Esophagus squamous epithelium (tissue), 5 donors: ENCODE results near the gene GLIS1. TPM values are rescaled to one million over a fixed set of nuclear protein-coding genes. Genes with fewer than 3 reads are reported as not detected.

ENCODE experiments used
- DNase-seq: peaks from one replicate; lab custom pipeline; 2025; lab: John Stamatoyannopoulos, UW
- H3K27ac ChIP-seq, 4 donors: fragments of 200-600 bp; sonication (generic); one replicate each; pipeline ENCODE4 v1.5.1; 2016 to 2019; ENCODE audit warnings: mild to moderate bottlenecking in 1 of 4
- H3K27me3 ChIP-seq, 4 donors: fragments of 200-600 bp; sonication (generic); 1 replicate in 3 of 4; 2 replicates in 1 of 4; pipeline versions ENCODE4 v1.5.1 to v1.6.0; 2017 to 2021; ENCODE audit warnings: antibody characterized with exemption in 1 of 4
- H3K36me3 ChIP-seq, 3 donors: fragments of 200-600 bp; sonication (generic); one replicate each; pipeline ENCODE4 v1.5.1; 2016 to 2019
- H3K4me1 ChIP-seq, 3 donors: fragments of 200-600 bp; sonication (generic); one replicate each; pipeline ENCODE4 v1.5.1; 2017 to 2019
- H3K4me3 ChIP-seq, 4 donors: fragments of 200-600 bp; sonication (generic); 1 replicate in 3 of 4; 2 replicates in 1 of 4; pipeline ENCODE4 v1.5.1; 2016 to 2019; ENCODE audit warnings: mild to moderate bottlenecking in 2 of 4, moderate library complexity in 1 of 4
- H3K9me3 ChIP-seq, 3 donors: fragments of 200-600 bp; sonication (generic); one replicate each; pipeline ENCODE4 v1.5.1; 2016 to 2019
- CTCF ChIP-seq, 6 experiments: fragments of 450-650 bp in 4 of 6; fragments of 200-600 bp in 2 of 6; sonication (generic) in 2 of 6; IDR thresholded peaks; one replicate each; pipeline ENCODE4 v1.5.1; 2016 to 2019; ENCODE audit warnings: antibody characterized with exemption in 6 of 6, mild to moderate bottlenecking in 4 of 6, moderate library complexity in 4 of 6
- POLR2A ChIP-seq, 4 donors: fragments of 450-650 bp; IDR thresholded peaks; one replicate each; pipeline ENCODE4 v1.6.1; 2017; ENCODE audit warnings: antibody characterized with exemption in 4 of 4, mild to moderate bottlenecking in 4 of 4, moderate library complexity in 3 of 4
- WGBS, 2 donors: methylation state at CpG; one replicate each; pipeline ENCODE4 v1.1.5; 2018; 5-methylcytosine and 5-hydroxymethylcytosine counted together
- intact Hi-C: fragments of 100-400 bp; cut with DNase I; formaldehyde crosslinking; loops from one replicate; pipeline ENCODE4 v1.15.0; 2022
- total RNA-seq, 4 donors: library from RNA; depleted of rRNA; stranded (reverse); fragments of >200 nt; gene quantifications; one replicate each; pipeline ENCODE4 v1.1.0, GENCODE V29; 2016
- donor health status: DM: yes; HTN: yes; CAD: no.

Gene GLIS1
- total RNA-seq, 4 donors from 2014 or later: 0.57 TPM; not detected in 3

- peak overlapping the region in 3 of 4 donors; percentile 6 to 50 (median 42) for H3K27ac ChIP-seq
- DNase-seq: no peak
- H3K4me1 ChIP-seq: peaks cover 0 to 13% (median 0%) of the 10 kb centered on the region in 3 donors
- H3K4me3 ChIP-seq: no peak overlapping the region
- 54 to 58% methylated on average over 5 to 6 of the region's 6 CpGs for WGBS, 2 donors
- H3K27me3 ChIP-seq: no peaks in the 10 kb centered on the region
- intact Hi-C loops: no loop called here
- no peaks in the 10 kb centered on the region for H3K36me3 ChIP-seq
- H3K9me3 ChIP-seq: no peaks in the 10 kb centered on the region
- TF ChIP-seq CTCF (IDR thresholded peaks at IDR 0.05) (peak in 1 of 6 experiments; percentile 18), POLR2A (IDR thresholded peaks at IDR 0.05) (no peak)
Observed at GRCh38 chr1:53592521-53592982, 146.4 kb downstream of the GLIS1 start.

- DNase-seq: no peak
- no CpG with 5 or more reads among the region's 4 CpGs for WGBS, 2 donors
- Histone ChIP-seq H3K4me3 (no peak overlapping the region), H3K9me3 (no peaks in the 10 kb centered on the region), H3K27me3 (no peaks in the 10 kb centered on the region), H3K36me3 (no peaks in the 10 kb centered on the region), H3K27ac (peak overlapping the region in 3 of 4 donors; percentile 6 to 50 (median 42)), H3K4me1 (peaks cover 0 to 13% (median 0%) of the 10 kb centered on the region in 3 donors)
- TF ChIP-seq POLR2A (IDR thresholded peaks at IDR 0.05): no peak
- intact Hi-C loops: no loop called here
Observed at GRCh38 chr1:53591924-53592323, 147.0 kb downstream of the GLIS1 start.

DNA sequence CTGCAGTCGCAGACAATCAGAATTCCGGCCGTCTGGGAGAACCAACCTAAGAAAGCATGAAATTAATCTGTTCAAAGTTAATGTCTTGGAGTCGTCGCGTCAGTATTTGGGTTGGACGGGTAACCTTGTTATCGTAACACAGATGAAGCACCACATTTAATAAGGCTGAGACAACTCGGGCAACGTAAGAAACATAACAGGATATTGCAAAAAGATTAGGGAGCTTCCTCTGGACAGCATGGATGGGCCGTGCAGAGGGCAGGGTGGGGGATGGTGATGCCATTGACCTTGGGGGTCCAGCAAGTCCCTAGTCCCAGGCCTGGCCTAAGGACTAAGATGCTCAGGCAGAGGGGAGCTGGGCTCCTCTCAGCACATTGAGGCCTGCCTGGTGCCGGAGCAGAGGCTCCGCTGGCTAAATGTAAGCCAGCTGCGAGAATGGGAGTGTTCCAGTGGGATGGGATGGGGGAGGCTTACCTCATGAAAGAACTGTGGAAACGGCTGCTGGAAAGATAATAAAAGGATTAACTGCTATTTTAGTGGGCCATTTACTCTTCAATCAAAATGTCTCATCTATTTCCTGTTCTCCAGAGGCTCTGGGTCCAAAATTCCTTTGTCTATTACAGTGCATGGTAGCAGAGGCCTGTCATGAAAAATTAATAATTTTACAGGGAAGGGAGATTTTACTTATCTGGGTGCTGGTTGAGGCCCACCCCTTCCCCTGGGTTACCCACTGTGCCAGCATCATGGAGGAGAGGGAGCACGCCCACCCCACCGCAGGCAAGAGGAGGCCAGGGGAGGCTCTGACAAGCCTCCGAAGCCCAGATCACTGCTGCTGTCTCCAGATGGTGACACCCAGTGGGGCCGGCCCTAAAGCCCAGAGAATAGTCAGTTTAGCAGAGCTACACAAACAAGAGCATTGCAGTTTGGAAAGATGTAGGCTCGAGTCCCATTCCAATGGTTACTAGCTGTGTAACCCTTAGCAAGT lies 148.1 kb downstream of the GLIS1 start:
- no peak for TF ChIP-seq CTCF (IDR thresholded peaks at IDR 0.05)
- no peak for TF ChIP-seq POLR2A (IDR thresholded peaks at IDR 0.05)
- no peak for DNase-seq
- Histone ChIP-seq H3K27ac (peak overlapping the region in 2 of 4 donors; percentile 42 to 50), H3K9me3 (no peaks in the 10 kb centered on the region), H3K4me1 (peaks cover 0 to 13% (median 0%) of the 10 kb centered on the region in 3 donors), H3K27me3 (no peaks in the 10 kb centered on the region), H3K4me3 (no peak overlapping the region), H3K36me3 (no peaks in the 10 kb centered on the region)
- intact Hi-C loops: no loop called here
- 72 to 73% methylated on average over 16 to 19 of the region's 20 CpGs for WGBS, 2 donors

DNA sequence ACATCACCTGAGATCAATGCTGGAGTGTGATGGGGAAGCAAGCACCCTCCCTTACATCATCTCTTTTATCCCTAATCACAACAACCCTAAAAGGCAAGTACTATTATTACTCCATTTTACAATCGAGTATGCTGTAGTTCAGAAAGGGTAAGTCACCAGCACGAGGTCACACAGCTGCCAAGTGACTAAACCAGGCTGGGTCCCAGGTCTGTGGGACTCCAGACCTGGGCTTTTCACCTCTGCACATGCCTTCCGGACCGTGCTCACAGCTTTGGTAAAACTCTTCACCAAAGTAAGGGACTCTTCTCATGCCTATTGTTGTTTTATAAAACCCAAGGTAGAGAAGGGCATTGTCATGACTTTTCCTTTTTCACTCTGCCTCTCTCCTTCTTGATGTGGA lies 148.9 kb downstream of the GLIS1 start:
- H3K4me3 ChIP-seq: no peak overlapping the region
- H3K27me3 ChIP-seq: no peaks in the 10 kb centered on the region
- H3K36me3 ChIP-seq: no peaks in the 10 kb centered on the region
- no peak for DNase-seq
- peak overlapping the region in 2 of 4 donors; percentile 42 to 50 for H3K27ac ChIP-seq
- peaks cover 0 to 13% (median 0%) of the 10 kb centered on the region in 3 donors for H3K4me1 ChIP-seq
- WGBS, 2 donors: 64 to 86% methylated on average over 4 of the region's 4 CpGs
- intact Hi-C loops: no loop called here
- no peaks in the 10 kb centered on the region for H3K9me3 ChIP-seq
- TF ChIP-seq CTCF (IDR thresholded peaks at IDR 0.05) (no peak), POLR2A (IDR thresholded peaks at IDR 0.05) (no peak)

DNA sequence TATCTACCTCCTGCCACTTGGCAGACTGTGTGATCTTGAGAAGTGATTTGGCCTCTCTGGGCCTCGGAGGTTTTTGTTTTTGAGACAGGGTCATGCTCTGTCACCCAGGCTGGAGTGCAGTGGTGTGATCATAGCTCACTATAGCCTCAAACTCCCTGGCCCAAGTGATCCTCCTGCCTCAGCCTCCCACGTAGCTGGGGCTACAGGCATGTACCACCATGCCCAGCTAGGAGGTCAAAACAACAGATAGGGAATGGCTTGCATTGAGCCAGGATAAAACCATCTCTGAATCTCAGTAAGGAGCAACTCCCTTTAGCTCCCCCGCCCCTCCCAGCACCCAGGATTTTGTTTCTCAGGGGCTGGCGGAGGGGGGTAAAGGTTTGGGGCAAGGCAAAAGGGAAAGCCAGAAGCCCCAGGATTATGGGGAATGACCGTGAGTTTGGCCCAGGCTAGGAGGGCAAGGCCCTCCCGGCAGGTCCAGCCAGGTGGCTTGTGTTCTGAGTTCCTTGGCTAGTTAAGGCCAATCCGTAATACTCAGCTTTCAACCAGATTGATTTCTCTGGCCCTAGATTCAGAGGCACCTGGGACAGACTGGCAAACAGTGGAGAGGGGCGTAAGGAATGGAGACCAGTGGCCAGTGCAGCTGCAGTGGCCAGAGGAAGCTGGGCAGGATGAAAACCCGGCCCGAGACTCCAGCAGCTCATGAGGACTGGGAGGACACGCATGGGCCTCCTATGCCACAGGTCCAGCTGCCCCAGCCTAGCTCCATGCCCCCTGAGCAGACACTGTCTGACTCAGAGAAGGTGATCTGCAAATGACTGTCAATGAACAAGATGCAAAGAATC lies 149.7 kb downstream of the GLIS1 start:
- intact Hi-C loops: no loop called here
- peak overlapping the region in 2 of 4 donors; percentile 42 to 50 for H3K27ac ChIP-seq
- 85 to 96% methylated on average over 3 to 6 of the region's 11 CpGs for WGBS, 2 donors
- H3K4me1 ChIP-seq: peaks cover 0 to 13% (median 0%) of the 10 kb centered on the region in 3 donors
- no peak for DNase-seq
- H3K36me3 ChIP-seq: no peaks in the 10 kb centered on the region
- no peak overlapping the region for H3K4me3 ChIP-seq
- H3K9me3 ChIP-seq: no peaks in the 10 kb centered on the region
- no peaks in the 10 kb centered on the region for H3K27me3 ChIP-seq
- TF ChIP-seq CTCF (IDR thresholded peaks at IDR 0.05): no peak
- TF ChIP-seq POLR2A (IDR thresholded peaks at IDR 0.05): no peak
